ENCODE measurements around the gene FJX1.

The FJX1 gene

DNA sequence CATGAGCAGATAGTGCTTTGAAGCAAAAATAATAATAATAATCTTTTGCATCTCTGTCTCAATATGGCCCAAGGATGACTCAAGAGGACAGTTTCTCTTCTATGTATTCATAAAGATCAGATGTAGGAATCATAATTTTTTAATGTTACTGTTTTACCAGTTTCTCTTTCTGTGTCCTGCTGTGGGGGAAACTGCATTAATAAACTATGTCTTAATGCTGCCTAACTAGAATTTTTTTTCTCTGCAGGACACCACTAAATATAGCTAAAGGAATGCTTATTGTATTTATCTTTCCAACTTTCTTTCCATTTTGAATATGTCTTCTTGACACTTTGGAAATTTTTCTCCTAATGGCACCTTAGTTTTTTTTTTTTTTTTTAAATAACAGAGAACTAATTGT is 6.5 kb downstream of the FJX1 start:
- Histone ChIP-seq H3K79me2 (ENCODE audit: insufficient read depth, low read length) (no peaks in the 10 kb centered on the region), H3K4me1 (ENCODE audit: insufficient read depth, low read length, severe bottlenecking) (no peaks in the 10 kb centered on the region)

DNA sequence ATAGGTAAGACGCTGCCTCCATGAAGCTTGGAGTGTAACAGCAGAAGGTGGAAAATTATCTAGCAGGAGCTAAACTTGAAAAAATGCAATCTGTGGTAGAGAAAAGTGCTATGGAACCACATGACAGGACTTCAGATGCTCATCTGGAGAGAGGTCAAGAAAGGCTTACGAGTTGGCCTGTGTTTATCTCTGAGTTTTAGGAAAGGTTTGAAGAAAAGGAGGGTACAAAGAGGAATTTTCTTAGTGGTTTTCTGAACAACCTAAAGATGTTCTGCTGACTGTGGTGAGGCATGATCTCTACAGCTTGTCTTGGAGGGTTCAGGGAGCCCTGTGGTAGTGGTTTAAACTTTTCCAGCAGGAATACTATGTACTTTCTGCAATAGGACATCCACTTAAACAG is 8.2 kb downstream of the FJX1 start:
- H3K27ac ChIP-seq (ENCODE audit: low read depth, low read length, poor library complexity, severe bottlenecking): no peak overlapping the region
- H3K9me3 ChIP-seq (ENCODE audit: low read length): no peaks in the 10 kb centered on the region
- H3K36me3 ChIP-seq (ENCODE audit: insufficient read depth, low read length): no peaks in the 10 kb centered on the region
- no peak overlapping the region for H2AFZ ChIP-seq (ENCODE audit: low read length)
- H3F3A ChIP-seq (ENCODE audit: insufficient read depth, low read length): no peaks in the 10 kb centered on the region
- H3K4me2 ChIP-seq (ENCODE audit: low read length): no peak overlapping the region
- TF ChIP-seq, protein P1, sequence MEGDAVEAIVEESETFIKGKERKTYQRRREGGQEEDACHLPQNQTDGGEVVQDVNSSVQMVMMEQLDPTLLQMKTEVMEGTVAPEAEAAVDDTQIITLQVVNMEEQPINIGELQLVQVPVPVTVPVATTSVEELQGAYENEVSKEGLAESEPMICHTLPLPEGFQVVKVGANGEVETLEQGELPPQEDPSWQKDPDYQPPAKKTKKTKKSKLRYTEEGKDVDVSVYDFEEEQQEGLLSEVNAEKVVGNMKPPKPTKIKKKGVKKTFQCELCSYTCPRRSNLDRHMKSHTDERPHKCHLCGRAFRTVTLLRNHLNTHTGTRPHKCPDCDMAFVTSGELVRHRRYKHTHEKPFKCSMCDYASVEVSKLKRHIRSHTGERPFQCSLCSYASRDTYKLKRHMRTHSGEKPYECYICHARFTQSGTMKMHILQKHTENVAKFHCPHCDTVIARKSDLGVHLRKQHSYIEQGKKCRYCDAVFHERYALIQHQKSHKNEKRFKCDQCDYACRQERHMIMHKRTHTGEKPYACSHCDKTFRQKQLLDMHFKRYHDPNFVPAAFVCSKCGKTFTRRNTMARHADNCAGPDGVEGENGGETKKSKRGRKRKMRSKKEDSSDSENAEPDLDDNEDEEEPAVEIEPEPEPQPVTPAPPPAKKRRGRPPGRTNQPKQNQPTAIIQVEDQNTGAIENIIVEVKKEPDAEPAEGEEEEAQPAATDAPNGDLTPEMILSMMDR (IDR thresholded peaks at IDR 0.05; ENCODE audit: low read length): no peak
- no peak for TF ChIP-seq EZH2 (IDR thresholded peaks at IDR 0.05; ENCODE audit: borderline replicate concordance, low read length)
- no peak overlapping the region for H3K9ac ChIP-seq (ENCODE audit: low read length)
- H3K27me3 ChIP-seq (ENCODE audit: insufficient read depth, low read length): no peaks in the 10 kb centered on the region
- no peak overlapping the region for H3K4me3 ChIP-seq (ENCODE audit: low read depth, low read length, poor library complexity, severe bottlenecking)
- H3K9me2 ChIP-seq (ENCODE audit: low read depth, low read length): no peaks in the 10 kb centered on the region
- H4K20me1 ChIP-seq (ENCODE audit: insufficient read depth, low read length): no peaks in the 10 kb centered on the region
- no peaks in the 10 kb centered on the region for H3K4me1 ChIP-seq (ENCODE audit: insufficient read depth, low read length, severe bottlenecking)
- H3K79me2 ChIP-seq (ENCODE audit: insufficient read depth, low read length): no peaks in the 10 kb centered on the region

More for the DNA sequence above, 6.5 kb downstream of the FJX1 start:
- no peaks in the 10 kb centered on the region for H4K20me1 ChIP-seq (ENCODE audit: insufficient read depth, low read length)
- no peak overlapping the region for H3K4me3 ChIP-seq (ENCODE audit: low read depth, low read length, poor library complexity, severe bottlenecking)
- TF ChIP-seq, protein P1 (IDR thresholded peaks at IDR 0.05; ENCODE audit: low read length): no peak
- no peak for TF ChIP-seq EZH2 (IDR thresholded peaks at IDR 0.05; ENCODE audit: borderline replicate concordance, low read length)
- no peaks in the 10 kb centered on the region for H3F3A ChIP-seq (ENCODE audit: insufficient read depth, low read length)
- H3K9me2 ChIP-seq (ENCODE audit: low read depth, low read length): no peaks in the 10 kb centered on the region
- no peaks in the 10 kb centered on the region for H3K9me3 ChIP-seq (ENCODE audit: low read length)
- no peaks in the 10 kb centered on the region for H3K27me3 ChIP-seq (ENCODE audit: insufficient read depth, low read length)
- H3K9ac ChIP-seq (ENCODE audit: low read length): no peak overlapping the region
- no peak overlapping the region for H3K4me2 ChIP-seq (ENCODE audit: low read length)
- no peak overlapping the region for H3K27ac ChIP-seq (ENCODE audit: low read depth, low read length, poor library complexity, severe bottlenecking)
- H3K36me3 ChIP-seq (ENCODE audit: insufficient read depth, low read length): no peaks in the 10 kb centered on the region
- H2AFZ ChIP-seq (ENCODE audit: low read length): no peak overlapping the region

DNA sequence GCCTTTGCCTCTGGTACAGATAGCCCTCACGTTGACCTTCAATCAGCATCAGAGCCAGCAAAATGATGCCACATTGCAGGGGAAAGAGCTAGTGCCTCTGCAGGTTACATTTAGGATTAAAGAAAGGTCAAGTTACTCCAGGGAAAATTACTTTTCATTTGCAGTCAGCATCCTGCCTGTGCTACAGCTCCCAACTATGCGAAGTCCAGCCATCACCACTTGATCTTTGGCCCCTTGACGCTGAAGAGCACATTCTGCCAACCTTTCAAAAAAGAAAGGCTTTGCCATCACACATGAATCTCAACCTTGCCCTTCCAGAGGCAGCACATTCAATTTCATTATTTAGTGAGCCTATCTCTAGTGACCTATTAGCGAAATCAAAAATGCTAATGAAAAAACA is 11.3 kb downstream of the FJX1 start:
- Histone ChIP-seq H3K4me3 (ENCODE audit: low read depth, low read length, poor library complexity, severe bottlenecking) (no peak overlapping the region), H3K9me3 (ENCODE audit: low read length) (no peaks in the 10 kb centered on the region), H3K27me3 (ENCODE audit: insufficient read depth, low read length) (no peaks in the 10 kb centered on the region), H4K20me1 (ENCODE audit: insufficient read depth, low read length) (no peaks in the 10 kb centered on the region), H3K79me2 (ENCODE audit: insufficient read depth, low read length) (no peaks in the 10 kb centered on the region), H3K9ac (ENCODE audit: low read length) (no peak overlapping the region), H3K27ac (ENCODE audit: low read depth, low read length, poor library complexity, severe bottlenecking) (no peak overlapping the region), H3K36me3 (ENCODE audit: insufficient read depth, low read length) (no peaks in the 10 kb centered on the region), H3K4me1 (ENCODE audit: insufficient read depth, low read length, severe bottlenecking) (no peaks in the 10 kb centered on the region), H3K4me2 (ENCODE audit: low read length) (no peak overlapping the region), H3K9me2 (ENCODE audit: low read depth, low read length) (no peaks in the 10 kb centered on the region), H2AFZ (ENCODE audit: low read length) (no peak overlapping the region), H3F3A (ENCODE audit: insufficient read depth, low read length) (no peaks in the 10 kb centered on the region)
- no peak for TF ChIP-seq EZH2 (IDR thresholded peaks at IDR 0.05; ENCODE audit: borderline replicate concordance, low read length)
- TF ChIP-seq, protein P1 (IDR thresholded peaks at IDR 0.05; ENCODE audit: low read length): no peak
